Activated CD4-positive, alpha-beta memory T cell treated with anti-CD3 and anti-CD28 coated beads for 36 hours (primary cell): ENCODE data around the gene ETFBKMT. TPM values are rescaled to one million over a fixed set of nuclear protein-coding genes. Genes with fewer than 3 reads are reported as not detected.

ENCODE experiments used
- CTCF ChIA-PET: fragments of 350-600 bp; sonication (Branson Sonifier 250); formaldehyde crosslinking; loops from one replicate; lab custom pipeline; 2021; ENCODE audit warnings: antibody characterized with exemption, inconsistent platforms; lab: Charles Lee
- POLR2A ChIA-PET: fragments of 350-600 bp; sonication (Branson Sonifier 250); formaldehyde crosslinking; loops from one replicate; lab custom pipeline; 2021; ENCODE audit warnings: antibody characterized with exemption; lab: Charles Lee
- DNase-seq: peaks from one replicate; pipeline ENCODE4 v3.0.0-alpha.2; 2020
- H3K27ac Mint-ChIP-seq: one replicate; pipeline ENCODE4 v1.8.0; 2021; ENCODE audit warnings: mixed read lengths
- H3K27me3 Mint-ChIP-seq: one replicate; pipeline ENCODE4 v1.8.0; 2021; ENCODE audit warnings: mixed read lengths
- H3K36me3 Mint-ChIP-seq: one replicate; pipeline ENCODE4 v1.8.0; 2021; ENCODE audit warnings: mixed read lengths
- H3K4me1 Mint-ChIP-seq: one replicate; pipeline ENCODE4 v1.8.0; 2021; ENCODE audit warnings: low read depth, mixed read lengths
- H3K4me3 Mint-ChIP-seq: one replicate; pipeline ENCODE4 v1.8.0; 2021; ENCODE audit warnings: mild to moderate bottlenecking, mixed read lengths
- H3K9me3 Mint-ChIP-seq: one replicate; pipeline ENCODE4 v1.8.0; 2021; ENCODE audit warnings: mixed read lengths
- intact Hi-C: fragments of 100-400 bp; cut with micrococcal nuclease; formaldehyde crosslinking; loops from one replicate; pipeline ENCODE4 v1.15.1; 2023
- total RNA-seq, 2 experiments: library from RNA; stranded (reverse); gene quantifications; one replicate each; pipeline ENCODE4 v1.2.3, GENCODE V29; 2021

The ETFBKMT gene
- total RNA-seq, 2 experiments from 2014 or later, result 1.1 to 1.3 TPM

- H3K36me3 Mint-ChIP-seq, result no peaks in the 10 kb centered on the region
- intact Hi-C loops, result no loop called here
- peaks cover 1% of the 10 kb centered on the region for H3K27me3 Mint-ChIP-seq
- H3K4me3 Mint-ChIP-seq, result no peak overlapping the region
- no peak overlapping the region for H3K27ac Mint-ChIP-seq
- ChIA-PET CTCF (interaction anchor here (1.0 to 1.9 kb wide), 3 partner anchors 20 to 231 kb away, joined by 4 to 6 read pairs (median 4); no protein-coding TSS in a partner anchor), POLR2A (no interaction called here)
- DNase-seq, result no peak
- peaks cover 4% of the 10 kb centered on the region for H3K4me1 Mint-ChIP-seq
- H3K9me3 Mint-ChIP-seq, result no peaks in the 10 kb centered on the region
These were observed 26.0 kb upstream of the ETFBKMT start for GRCh38 chr12:31633464-31633863.

- CTCF ChIA-PET, result interaction anchor here (0.9 to 2.1 kb wide), 3 partner anchors 18 to 231 kb away, joined by 3 to 18 read pairs (median 4); no protein-coding TSS in a partner anchor
- intact Hi-C loops, result loop anchor here (5.0 kb wide), 1 partner anchor 382 kb away; no protein-coding TSS in a partner anchor
These were observed 24.9 kb upstream of the ETFBKMT start for GRCh38 chr12:31634620-31635019.

GRCh38 chr12:31641509-31642090, 17.9 kb upstream of the ETFBKMT start:
- H3K4me3 Mint-ChIP-seq, result no peak overlapping the region
- ChIA-PET CTCF (interaction anchor here (1.1 to 1.2 kb wide), 2 partner anchors 11 to 239 kb away, joined by 3 to 4 read pairs; no protein-coding TSS in a partner anchor), POLR2A (no interaction called here)
- no peaks in the 10 kb centered on the region for H3K27me3 Mint-ChIP-seq
- no peaks in the 10 kb centered on the region for H3K9me3 Mint-ChIP-seq
- H3K4me1 Mint-ChIP-seq, result peaks cover 1% of the 10 kb centered on the region
- H3K36me3 Mint-ChIP-seq, result no peaks in the 10 kb centered on the region
- DNase-seq, result no peak
- intact Hi-C loops, result no loop called here
- no peak overlapping the region for H3K27ac Mint-ChIP-seq

More at GRCh38 chr12:31634620-31635019, 24.9 kb upstream of the ETFBKMT start:
- no peak for DNase-seq
- H3K9me3 Mint-ChIP-seq, result no peaks in the 10 kb centered on the region
- peaks cover 1% of the 10 kb centered on the region for H3K27me3 Mint-ChIP-seq
- H3K27ac Mint-ChIP-seq, result no peak overlapping the region
- H3K4me3 Mint-ChIP-seq, result no peak overlapping the region
- H3K36me3 Mint-ChIP-seq, result no peaks in the 10 kb centered on the region
- H3K4me1 Mint-ChIP-seq, result peaks cover 4% of the 10 kb centered on the region
- POLR2A ChIA-PET, result no interaction called here

GRCh38 chr12:31644536-31644935, 15.0 kb upstream of the ETFBKMT start:
- intact Hi-C loops, result no loop called here
- CTCF ChIA-PET, result no interaction called here

GRCh38 chr12:31645924-31646323, 13.6 kb upstream of the ETFBKMT start:
- Mint-ChIP-seq H3K9me3 (no peaks in the 10 kb centered on the region), H3K4me1 (no peaks in the 10 kb centered on the region), H3K36me3 (no peaks in the 10 kb centered on the region), H3K27ac (no peak overlapping the region), H3K27me3 (no peaks in the 10 kb centered on the region), H3K4me3 (no peak overlapping the region)
- ChIA-PET POLR2A (no interaction called here), CTCF (no interaction called here)
- intact Hi-C loops, result no loop called here
- DNase-seq, result no peak

More at GRCh38 chr12:31644536-31644935, 15.0 kb upstream of the ETFBKMT start:
- DNase-seq, result no peak
- Mint-ChIP-seq H3K9me3 (no peaks in the 10 kb centered on the region), H3K36me3 (no peaks in the 10 kb centered on the region), H3K27ac (no peak overlapping the region), H3K4me3 (no peak overlapping the region), H3K27me3 (no peaks in the 10 kb centered on the region), H3K4me1 (no peaks in the 10 kb centered on the region)
- POLR2A ChIA-PET, result no interaction called here

- Mint-ChIP-seq H3K27ac (no peak overlapping the region), H3K4me3 (no peak overlapping the region), H3K36me3 (no peaks in the 10 kb centered on the region), H3K27me3 (no peaks in the 10 kb centered on the region), H3K9me3 (no peaks in the 10 kb centered on the region), H3K4me1 (no peaks in the 10 kb centered on the region)
- intact Hi-C loops, result no loop called here
- ChIA-PET CTCF (no interaction called here), POLR2A (no interaction called here)
- no peak for DNase-seq
These were observed 12.4 kb upstream of the ETFBKMT start for GRCh38 chr12:31647086-31647491.

GRCh38 chr12:31650918-31651317, 8.6 kb upstream of the ETFBKMT start:
- ChIA-PET CTCF (interaction anchor here (3.0 kb wide), 1 partner anchor 410 kb away, joined by 17 read pairs; no protein-coding TSS in a partner anchor), POLR2A (no interaction called here)
- H3K27me3 Mint-ChIP-seq, result no peaks in the 10 kb centered on the region
- H3K9me3 Mint-ChIP-seq, result no peaks in the 10 kb centered on the region
- H3K4me3 Mint-ChIP-seq, result no peak overlapping the region
- DNase-seq, result no peak
- no peak overlapping the region for H3K27ac Mint-ChIP-seq
- H3K4me1 Mint-ChIP-seq, result peaks cover 11% of the 10 kb centered on the region
- no peaks in the 10 kb centered on the region for H3K36me3 Mint-ChIP-seq
- intact Hi-C loops, result no loop called here

GRCh38 chr12:31651893-31652521, 7.5 kb upstream of the ETFBKMT start:
- CTCF ChIA-PET, result interaction anchor here (0.9 to 3.0 kb wide), 12 partner anchors 11 to 1103 kb away, joined by 3 to 49 read pairs (median 8); partner anchors contain the start of genes RESF1 and YARS2
- intact Hi-C loops, result no loop called here
- DNase-seq, result no peak
- Mint-ChIP-seq H3K36me3 (no peaks in the 10 kb centered on the region), H3K4me1 (peaks cover 11% of the 10 kb centered on the region), H3K4me3 (no peak overlapping the region), H3K9me3 (no peaks in the 10 kb centered on the region), H3K27ac (no peak overlapping the region), H3K27me3 (no peaks in the 10 kb centered on the region)
- POLR2A ChIA-PET, result no interaction called here

GRCh38 chr12:31655208-31655607, 4.3 kb upstream of the ETFBKMT start:
- no peaks in the 10 kb centered on the region for H3K36me3 Mint-ChIP-seq
- no peak overlapping the region for H3K4me3 Mint-ChIP-seq
- H3K4me1 Mint-ChIP-seq, result peaks cover 18% of the 10 kb centered on the region
- ChIA-PET POLR2A (no interaction called here), CTCF (no interaction called here)
- H3K27ac Mint-ChIP-seq, result no peak overlapping the region
- intact Hi-C loops, result no loop called here
- H3K9me3 Mint-ChIP-seq, result no peaks in the 10 kb centered on the region
- no peaks in the 10 kb centered on the region for H3K27me3 Mint-ChIP-seq
- DNase-seq, result no peak

- no peak for DNase-seq
- intact Hi-C loops, result no loop called here
- Mint-ChIP-seq H3K9me3 (no peaks in the 10 kb centered on the region), H3K4me1 (peaks cover 18% of the 10 kb centered on the region), H3K27ac (no peak overlapping the region), H3K4me3 (no peak overlapping the region), H3K36me3 (no peaks in the 10 kb centered on the region), H3K27me3 (no peaks in the 10 kb centered on the region)
- POLR2A ChIA-PET, result interaction anchor here (0.6 kb wide), 1 partner anchor 426 kb away, joined by 3 read pairs; no protein-coding TSS in a partner anchor
- CTCF ChIA-PET, result no interaction called here
These were observed 3.7 kb upstream of the ETFBKMT start for GRCh38 chr12:31655792-31656191.

GRCh38 chr12:31658471-31659086, 909 bp upstream of the ETFBKMT start:
- ChIA-PET POLR2A (interaction anchor here (0.8 to 2.0 kb wide), 6 partner anchors 11 to 449 kb away, joined by 3 to 6 read pairs (median 4); partner anchors contain the start of genes AMN1, BICD1 and RESF1), CTCF (interaction anchor here (0.6 to 1.5 kb wide), 8 partner anchors 10 to 654 kb away, joined by 3 to 6 read pairs (median 4); no protein-coding TSS in a partner anchor)
- intact Hi-C loops, result loop anchor here (1.0 to 2.0 kb wide), 12 partner anchors 24 to 1097 kb away; partner anchors contain the start of genes AMN1, BICD1, DNM1L and RESF1
- H3K9me3 Mint-ChIP-seq, result no peaks in the 10 kb centered on the region
- DNase-seq, result no peak
- no peaks in the 10 kb centered on the region for H3K36me3 Mint-ChIP-seq
- peak overlapping the region; percentile 96 for H3K4me3 Mint-ChIP-seq
- peaks cover 7% of the 10 kb centered on the region for H3K4me1 Mint-ChIP-seq
- H3K27ac Mint-ChIP-seq, result peak overlapping the region; percentile 95
- no peaks in the 10 kb centered on the region for H3K27me3 Mint-ChIP-seq
